Astrocyte of the cerebellum (primary cell): ENCODE measurements around the gene PLA2G4B.

Experiments
- DNase-seq: peaks from one replicate; pipeline ENCODE4 v3.0.0-alpha.2; 2011; ENCODE audit warnings: low read depth
- H3K4me3 ChIP-seq: 2 replicates; pipeline ENCODE4 v1.5.1; 2011; ENCODE audit warnings: mild to moderate bottlenecking, low read depth, low read length, moderate library complexity
- CTCF ChIP-seq: IDR thresholded peaks from 2 replicates; pipeline ENCODE4 v1.5.1; 2012; ENCODE audit warnings: low read length, low read depth, moderate library complexity, mild to moderate bottlenecking; ENCODE audit errors: missing control alignments
- in situ Hi-C: cut with HindIII; loops from 2 replicates; pipeline ENCODE4 v1.10.0; 2017; ENCODE audit warnings: low sequenced_read_pairs

The PLA2G4B gene

GRCh38 chr15:41792000-41792637, 46.5 kb upstream of the PLA2G4B start:
- DNase-seq: no peak
- H3K4me3 ChIP-seq: no peak overlapping the region
- TF ChIP-seq CTCF: no peak
- in situ Hi-C loops: loop anchor here (25.0 kb wide), 1 partner anchor 95 kb away; the partner anchor contains the start of gene SPTBN5

- DNase-seq: no peak
- no peak overlapping the region for H3K4me3 ChIP-seq
- in situ Hi-C loops: loop anchor here (25.0 kb wide), 1 partner anchor 93 kb away; the partner anchor contains the start of gene SPTBN5
- TF ChIP-seq CTCF: no peak
These were observed 44.6 kb upstream of the PLA2G4B start for GRCh38 chr15:41794081-41794480.

DNA sequence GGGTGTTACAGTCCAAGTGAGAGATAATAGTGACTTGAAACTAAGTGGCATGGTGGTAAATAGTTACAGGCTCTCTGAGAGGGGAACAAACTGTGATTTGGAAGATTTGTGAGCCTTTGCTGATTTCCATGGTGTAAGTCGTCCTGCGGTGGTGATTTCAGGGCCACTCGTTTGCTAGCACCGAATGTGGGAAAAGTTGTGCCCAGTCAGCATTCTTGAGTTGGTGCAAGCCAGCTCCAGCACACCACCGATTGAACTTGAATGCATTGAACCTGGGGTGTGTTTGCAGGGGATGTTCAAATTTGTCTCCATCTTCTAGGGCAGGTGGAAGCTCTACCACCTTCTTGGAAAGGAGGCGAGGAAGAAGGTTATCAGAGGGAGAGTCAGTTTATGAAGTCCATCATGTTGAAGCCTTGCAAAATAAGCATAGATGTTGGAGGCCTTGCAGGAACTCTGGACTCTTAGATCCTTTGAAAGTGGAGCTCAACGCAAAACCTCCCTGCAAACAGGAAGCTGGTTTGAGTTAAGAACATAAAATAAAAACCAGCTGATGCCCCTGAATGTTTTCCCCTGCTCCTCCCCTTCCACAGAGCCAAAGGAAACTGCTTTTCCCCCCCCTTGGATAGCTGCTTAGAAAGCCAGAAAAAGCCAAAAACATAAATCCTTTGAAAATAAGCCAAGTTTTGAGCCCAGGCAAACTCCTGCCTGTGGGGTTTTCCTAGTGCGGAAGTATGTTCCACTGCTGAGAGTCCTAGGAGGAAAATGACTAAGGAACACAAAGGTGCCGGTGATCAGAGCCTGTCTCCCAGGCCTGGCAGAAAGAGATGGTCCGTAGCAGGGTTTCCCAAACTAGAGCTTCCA, 42.4 kb upstream of the PLA2G4B start:
- no peak overlapping the region for H3K4me3 ChIP-seq
- TF ChIP-seq CTCF: no peak
- in situ Hi-C loops: loop anchor here (25.0 kb wide), 1 partner anchor 91 kb away; the partner anchor contains the start of gene SPTBN5
- no peak for DNase-seq

DNA sequence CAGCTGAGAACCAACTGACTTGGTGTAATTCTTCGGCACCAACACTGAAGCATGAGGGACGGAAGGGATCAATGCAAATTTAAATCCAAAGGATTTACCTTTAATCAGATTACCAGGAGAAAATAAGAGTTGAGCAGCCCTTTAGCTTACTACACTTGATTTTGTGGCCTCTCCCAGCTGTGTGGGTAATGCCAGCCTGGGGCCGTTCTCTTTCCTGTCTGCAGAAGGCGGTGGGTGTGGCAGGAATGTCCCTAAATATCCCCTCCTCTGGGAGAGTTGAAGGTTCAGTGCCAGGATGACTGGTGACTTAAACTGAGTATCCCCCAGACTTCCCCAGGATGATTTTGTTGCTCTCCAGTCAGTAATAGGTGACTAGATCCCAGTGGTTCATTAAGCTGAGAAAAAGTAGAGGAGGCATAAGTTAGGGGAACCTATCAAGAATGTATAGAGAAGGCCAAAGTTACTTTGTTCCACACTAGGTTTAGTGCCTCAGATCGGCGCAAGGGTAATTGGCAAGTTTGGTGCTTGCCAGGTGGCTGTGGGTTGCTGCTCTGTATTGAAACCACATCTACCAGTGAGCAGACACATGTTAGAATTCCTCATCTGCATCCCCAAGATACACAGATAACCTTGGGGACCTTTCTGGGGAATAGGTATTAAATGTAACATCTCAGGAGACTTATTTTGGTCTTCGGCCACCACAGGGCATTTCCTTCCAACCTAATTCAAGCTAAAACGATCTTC, 41.3 kb upstream of the PLA2G4B start:
- H3K4me3 ChIP-seq: no peak overlapping the region
- in situ Hi-C loops: loop anchor here (25.0 kb wide), 1 partner anchor 90 kb away; the partner anchor contains the start of gene SPTBN5
- DNase-seq: no peak
- no peak for TF ChIP-seq CTCF

DNA sequence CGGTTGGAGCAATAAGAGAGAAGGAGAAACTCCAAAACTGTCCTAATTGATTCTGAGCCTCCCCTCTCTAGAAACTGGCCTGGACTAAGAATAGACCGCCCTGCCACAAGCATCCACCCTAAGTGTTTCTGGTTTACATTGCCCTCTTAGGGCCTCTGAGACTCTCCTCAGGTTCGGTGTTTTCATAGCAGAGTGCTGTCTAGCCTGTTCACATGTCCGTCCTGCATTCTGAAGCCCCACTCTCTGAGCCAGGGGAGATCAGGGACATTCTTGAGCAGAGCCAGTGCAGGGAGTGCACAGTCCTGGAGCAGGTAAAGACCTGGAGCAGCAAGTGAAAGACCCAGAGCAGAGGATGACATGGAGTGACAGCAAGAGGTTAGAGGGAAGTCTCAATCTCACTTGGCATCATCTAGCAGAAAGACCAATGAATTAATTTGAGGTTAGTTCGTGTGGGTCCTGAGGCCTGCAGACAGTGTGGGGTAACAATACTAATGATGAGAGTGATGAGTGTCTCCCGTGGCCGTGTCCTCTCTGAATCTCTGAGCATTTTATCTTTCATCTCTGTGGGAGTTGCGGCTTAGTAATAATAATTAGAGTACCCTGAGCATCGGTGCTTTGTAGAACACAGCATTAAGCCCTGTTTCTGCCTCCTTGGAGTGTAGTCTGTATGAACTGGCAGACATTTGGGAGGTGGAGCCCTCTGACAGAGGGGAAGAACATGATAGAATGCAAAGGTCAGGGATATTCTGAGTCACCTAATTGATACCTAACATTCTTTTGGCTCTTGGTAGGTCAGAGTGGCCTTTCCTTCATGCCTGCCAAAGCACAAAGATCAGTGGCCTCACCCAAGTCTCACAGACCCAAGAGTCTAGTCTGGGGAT, 39.8 kb upstream of the PLA2G4B start:
- H3K4me3 ChIP-seq: no peak overlapping the region
- DNase-seq: no peak
- in situ Hi-C loops: loop anchor here (25.0 kb wide), 1 partner anchor 88 kb away; the partner anchor contains the start of gene SPTBN5
- no peak for TF ChIP-seq CTCF
